Heart left ventricle (tissue), 16 donors: ENCODE data around the gene FKBP7. TPM values are rescaled to one million over a fixed set of nuclear protein-coding genes. Genes with fewer than 3 reads are reported as not detected.

Experiments
- ATAC-seq, 4 donors: fragments of 200-7000 bp; cut with Tn5 transposase; one replicate each; pipeline ENCODE4 v1.9.1; 2020 to 2022; ENCODE audit warnings: moderate library complexity in 4 of 4, mild to moderate bottlenecking in 3 of 4, moderate number of reproducible peaks in 1 of 4
- DNase-seq, 5 donors: peaks; one replicate each; pipeline ENCODE4 v3.0.0-alpha.2; 2020
- H3K27ac ChIP-seq, 12 donors: fragments of 200-600 bp; sonication (generic) in 4 of 12; one replicate each; pipeline versions ENCODE4 v1.5.0 to v1.8.0; 2016 to 2022; ENCODE audit warnings: mild to moderate bottlenecking in 2 of 12
- H3K27me3 ChIP-seq, 9 donors: fragments of 200-600 bp; sonication (generic) in 2 of 9; one replicate each; pipeline versions ENCODE4 v1.5.1 to v1.8.0; 2016 to 2022; ENCODE audit warnings: mild to moderate bottlenecking in 3 of 9
- H3K36me3 ChIP-seq, 9 donors: fragments of 200-600 bp; sonication (generic) in 2 of 9; one replicate each; pipeline versions ENCODE4 v1.5.0 to v1.8.0; 2018 to 2022; ENCODE audit warnings: mild to moderate bottlenecking in 2 of 9
- H3K4me1 ChIP-seq, 12 donors: fragments of 200-600 bp; sonication (generic) in 4 of 12; one replicate each; pipeline versions ENCODE4 v1.5.0 to v1.8.0; 2016 to 2022; ENCODE audit warnings: mild to moderate bottlenecking in 3 of 12
- H3K4me3 ChIP-seq, 12 donors: fragments of 200-600 bp; sonication (generic) in 4 of 12; one replicate each; pipeline versions ENCODE4 v1.5.0 to v1.8.0; 2017 to 2022; ENCODE audit warnings: mild to moderate bottlenecking in 9 of 12, moderate library complexity in 4 of 12
- H3K9me3 ChIP-seq, 12 donors: fragments of 200-600 bp; sonication (generic) in 4 of 12; one replicate each; pipeline versions ENCODE4 v1.5.0 to v1.8.0; 2016 to 2022; ENCODE audit warnings: mild to moderate bottlenecking in 1 of 12
- CTCF ChIP-seq, 12 donors: fragments of 200-600 bp; sonication (generic) in 4 of 12; IDR thresholded peaks; one replicate each; pipeline versions ENCODE4 v1.5.0 to v1.8.0; 2018 to 2022; ENCODE audit warnings: antibody characterized with exemption in 12 of 12, mild to moderate bottlenecking in 5 of 12
- POLR2A ChIP-seq, 2 donors: fragments of 450-650 bp; IDR thresholded peaks; one replicate each; pipeline ENCODE4 v1.6.1; 2017; ENCODE audit warnings: antibody characterized with exemption in 2 of 2, mild to moderate bottlenecking in 2 of 2, moderate library complexity in 2 of 2
- WGBS, 4 donors: extraction: QIAGEN DNeasy Blood & Tissue Kit in 2 of 4; methylation state at CpG; one replicate each; pipeline versions ENCODE4 v1.1.5 to v1.1.7; 2013 to 2018; 5-methylcytosine and 5-hydroxymethylcytosine counted together
- intact Hi-C, 10 donors: fragments of 100-400 bp; cut with DNase I; formaldehyde crosslinking; loops; one replicate each; pipeline versions ENCODE4 v1.11.1 to v1.14.2; 2022
- polyA plus RNA-seq, 2 donors: library from polyadenylated mRNA; stranded (reverse); fragments of 200-250 nt; gene quantifications; one replicate each; pipeline ENCODE4 v1.2.3, GENCODE V29; 2013
- total RNA-seq, 9 donors: library from RNA; depleted of rRNA in 2 of 9; stranded (reverse); fragments of >200 nt in 2 of 9; fragmentation: NEBNext Ultra II Directional in 3 of 9; extraction: Animal tissue kit (Norgen Biotek cat#: 25700) in 3 of 9; gene quantifications; one replicate each; pipeline versions ENCODE4 v1.1.0 to v1.2.4, GENCODE V29; 2016 to 2023
- donor health status: ischemic (EF 13 %, LVEDD 7.1; RV severe dilation, severe dysfunction).
- donor health status: healthy with polysubstance abuse.
- donor health status: DM: no; HTN: yes; CAD: no.
- donor health status: DM: no; HTN: no; CAD: no.
- donor health status: ischemic (EF 25% LVEDD 6.9; RV normal size, moderate dysfunction).
- donor health status: ischemic (EF 25% LVEDD 5.7; RV mildly dilated, moderate dysfunction).
- donor health status: healthy.
- donor health status: DM: yes; HTN: yes; CAD: no.
- donor health status: ischemic (EF 35%, LVEDD 5.7; RV mildly dilated, moderate dysfunction).
- donor health status: nonischemic (EF 11% LVEDD 7.7; RV severe dilation, severe dysfunction).
- donor health status: DM: yes; HTN: yes; CAD: no.
- donor health status: PGD.
- donor health status: ischemic (EF 29% LVEDD 5.4; RV normal size, mild dysfunction).
- donor health status: nonischemic (EF 23%, LVEDD 6.1; RV moderate dilation, normal function).

The FKBP7 gene
- total and polyA plus RNA-seq, 11 donors = 5.3 to 11.8 (median 9.0) TPM

GRCh38 chr2:178502751-178503150, 24.4 kb upstream of the FKBP7 start:
- no peak overlapping the region for H3K27ac ChIP-seq
- TF ChIP-seq POLR2A (IDR thresholded peaks at IDR 0.05) (no peak), CTCF (IDR thresholded peaks at IDR 0.05) (no peak)
- no peak overlapping the region for H3K4me3 ChIP-seq
- DNase-seq (no peak), ATAC-seq (no peak)
- no peaks in the 10 kb centered on the region for H3K9me3 ChIP-seq
- peaks cover 0 to 8% (median 0%) of the 10 kb centered on the region in 12 donors for H3K4me1 ChIP-seq
- H3K36me3 ChIP-seq = peaks cover 0 to 100% (median 92%) of the 10 kb centered on the region in 9 donors
- no peaks in the 10 kb centered on the region for H3K27me3 ChIP-seq
- WGBS, 4 donors = 49 to 99% (median 97%) methylated on average over 4 of the region's 4 CpGs
- intact Hi-C loops = no loop called here

- Histone ChIP-seq H3K4me1 (peaks cover 0 to 8% (median 0%) of the 10 kb centered on the region in 12 donors), H3K4me3 (no peak overlapping the region), H3K27ac (no peak overlapping the region), H3K36me3 (peaks cover 3 to 100% (median 98%) of the 10 kb centered on the region in 9 donors), H3K27me3 (no peaks in the 10 kb centered on the region), H3K9me3 (no peaks in the 10 kb centered on the region)
- DNase-seq (no peak), ATAC-seq (no peak)
- TF ChIP-seq POLR2A (IDR thresholded peaks at IDR 0.05) = no peak
- TF ChIP-seq CTCF (IDR thresholded peaks at IDR 0.05) = no peak
- intact Hi-C loops = no loop called here
- WGBS, 4 donors = 90 to 99% (median 94%) methylated on average over 3 of the region's 3 CpGs
These were observed 21.2 kb upstream of the FKBP7 start for GRCh38 chr2:178499640-178500039.

GRCh38 chr2:178498137-178498536, 19.7 kb upstream of the FKBP7 start:
- Histone ChIP-seq H3K4me3 (no peak overlapping the region), H3K9me3 (no peaks in the 10 kb centered on the region), H3K27me3 (no peaks in the 10 kb centered on the region), H3K4me1 (peaks cover 0 to 8% (median 0%) of the 10 kb centered on the region in 12 donors), H3K36me3 (peaks cover 3 to 100% (median 98%) of the 10 kb centered on the region in 9 donors), H3K27ac (no peak overlapping the region)
- DNase-seq (no peak), ATAC-seq (peak in 2 of 4 donors; percentile 51 to 60)
- TF ChIP-seq CTCF (IDR thresholded peaks at IDR 0.05) (no peak), POLR2A (IDR thresholded peaks at IDR 0.05) (no peak)
- intact Hi-C loops = no loop called here

- WGBS, 4 donors = 85 to 88% (median 86%) methylated on average over 4 of the region's 4 CpGs
These were observed 17.6 kb upstream of the FKBP7 start for GRCh38 chr2:178496049-178496448.

More at GRCh38 chr2:178496049-178496448, 17.6 kb upstream of the FKBP7 start:
- ATAC-seq (no peak), DNase-seq (no peak)
- intact Hi-C loops = no loop called here
- TF ChIP-seq CTCF (IDR thresholded peaks at IDR 0.05) (no peak), POLR2A (IDR thresholded peaks at IDR 0.05) (no peak)
- no peak overlapping the region for H3K4me3 ChIP-seq
- peaks cover 3 to 100% (median 96%) of the 10 kb centered on the region in 9 donors for H3K36me3 ChIP-seq
- no peaks in the 10 kb centered on the region for H3K27me3 ChIP-seq
- H3K4me1 ChIP-seq = peaks cover 0 to 8% (median 0%) of the 10 kb centered on the region in 12 donors
- no peaks in the 10 kb centered on the region for H3K9me3 ChIP-seq
- H3K27ac ChIP-seq = no peak overlapping the region
